HG03108 (cell line): ENCODE measurements around the gene KCNE3.

ENCODE experiments used
- ATAC-seq: cut with Tn5 transposase; IDR thresholded peaks from one replicate; pipeline ENCODE4 v1.9.1; 2021; ENCODE audit warnings: moderate library complexity; ENCODE audit not compliant: unreplicated experiment

The KCNE3 gene

GRCh38 chr11:74471668-74472429 is 4.5 kb upstream of the KCNE3 start:
- no peak for ATAC-seq

GRCh38 chr11:74471037-74471436 is 3.7 kb upstream of the KCNE3 start:
- ATAC-seq: no peak

GRCh38 chr11:74470526-74470925 is 3.2 kb upstream of the KCNE3 start:
- no peak for ATAC-seq

GRCh38 chr11:74468936-74469335 is 1.6 kb upstream of the KCNE3 start:
- no peak for ATAC-seq

GRCh38 chr11:74468521-74468920 is 1.2 kb upstream of the KCNE3 start:
- no peak for ATAC-seq

- ATAC-seq: no peak
These were observed 709 bp upstream of the KCNE3 start for GRCh38 chr11:74468058-74468457.

GRCh38 chr11:74465291-74465708 is 2.0 kb downstream of the KCNE3 start:
- ATAC-seq: no peak

GRCh38 chr11:74464746-74465145 is 2.6 kb downstream of the KCNE3 start:
- no peak for ATAC-seq

- ATAC-seq: no peak
These were observed 4.1 kb downstream of the KCNE3 start for GRCh38 chr11:74463216-74463615.

- ATAC-seq: no peak
These were observed 4.7 kb downstream of the KCNE3 start for GRCh38 chr11:74462631-74463030.

GRCh38 chr11:74462009-74462408 is 5.3 kb downstream of the KCNE3 start:
- ATAC-seq: no peak

GRCh38 chr11:74460481-74461154 is 6.7 kb downstream of the KCNE3 start:
- no peak for ATAC-seq

- ATAC-seq: no peak
These were observed 7.3 kb downstream of the KCNE3 start for GRCh38 chr11:74460065-74460464.

GRCh38 chr11:74459584-74459983 is 7.8 kb downstream of the KCNE3 start:
- ATAC-seq: no peak

- no peak for ATAC-seq
These were observed 10.0 kb downstream of the KCNE3 start for GRCh38 chr11:74457356-74457755.

- no peak for ATAC-seq
These were observed 13.9 kb downstream of the KCNE3 start for GRCh38 chr11:74453373-74453975.

- no peak for ATAC-seq
These were observed 15.0 kb downstream of the KCNE3 start for GRCh38 chr11:74452366-74452765.

- no peak for ATAC-seq
These were observed 17.0 kb downstream of the KCNE3 start for GRCh38 chr11:74450318-74450717.

- no peak for ATAC-seq
These were observed 17.9 kb downstream of the KCNE3 start for GRCh38 chr11:74449369-74449931.

GRCh38 chr11:74447720-74448119 is 19.6 kb downstream of the KCNE3 start:
- ATAC-seq: no peak

- ATAC-seq: no peak
These were observed 20.8 kb downstream of the KCNE3 start for GRCh38 chr11:74446532-74446938.
